Epithelial cell of esophagus (primary cell): ENCODE measurements around the gene ADIPOQ.
A peak's percentile ranks its signal among the peaks of the same experiment; 100 is the strongest.
"Not testable (repeated sequence)": the region's sequence is repeated elsewhere in the genome, so short reads cannot be mapped to it uniquely, and the experiment has no call there.

Experiments
- DNase-seq: peaks from one replicate; pipeline ENCODE4 v3.0.0; 2010; ENCODE audit warnings: low read depth
- H3K4me3 ChIP-seq: 2 replicates; pipeline ENCODE4 v1.5.1; 2011; ENCODE audit warnings: mild to moderate bottlenecking, low read length, control low read depth
- TF ChIP-seq, protein P1 (sequence below): IDR thresholded peaks from 2 replicates; pipeline ENCODE4 v1.5.1; 2011; ENCODE audit warnings: low read depth, mild to moderate bottlenecking, low read length, control low read depth, inconsistent platforms; ENCODE audit not compliant: insufficient read depth; ENCODE audit errors: missing control alignments

Gene ADIPOQ

DNA sequence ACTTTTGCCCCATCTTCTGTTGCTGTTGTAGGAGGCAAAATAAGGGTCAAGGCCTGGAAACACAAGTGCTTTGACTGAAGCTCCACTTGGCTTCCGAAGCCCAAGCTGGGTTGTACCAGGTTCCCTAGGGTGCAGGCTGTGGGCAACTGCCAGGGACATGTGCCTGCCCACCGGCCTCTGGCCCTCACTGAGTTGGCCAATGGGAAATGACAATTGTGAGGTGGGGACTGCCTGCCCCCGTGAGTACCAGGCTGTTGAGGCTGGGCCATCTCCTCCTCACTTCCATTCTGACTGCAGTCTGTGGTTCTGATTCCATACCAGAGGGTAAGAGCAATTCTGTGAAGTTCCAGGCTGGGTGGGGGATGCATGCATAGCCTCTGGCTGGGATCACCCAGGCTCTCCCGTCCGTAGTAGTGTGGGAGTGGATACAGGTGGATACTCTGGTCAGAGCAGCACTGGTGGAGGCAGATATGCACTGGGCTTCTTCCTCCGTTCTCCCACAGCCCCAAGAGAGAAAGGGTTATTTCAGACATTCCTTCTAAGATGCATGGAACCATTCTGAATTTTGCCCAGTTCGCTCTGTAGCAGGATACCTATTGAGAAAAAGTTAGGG, at the start of gene ADIPOQ:
Gene ADIPOQ, plus strand, starts transcription at position 285 of the 613 bp plus-strand sequence. CDS start 10,349 bp downstream, outside the sequence.
- TF ChIP-seq, protein P1, sequence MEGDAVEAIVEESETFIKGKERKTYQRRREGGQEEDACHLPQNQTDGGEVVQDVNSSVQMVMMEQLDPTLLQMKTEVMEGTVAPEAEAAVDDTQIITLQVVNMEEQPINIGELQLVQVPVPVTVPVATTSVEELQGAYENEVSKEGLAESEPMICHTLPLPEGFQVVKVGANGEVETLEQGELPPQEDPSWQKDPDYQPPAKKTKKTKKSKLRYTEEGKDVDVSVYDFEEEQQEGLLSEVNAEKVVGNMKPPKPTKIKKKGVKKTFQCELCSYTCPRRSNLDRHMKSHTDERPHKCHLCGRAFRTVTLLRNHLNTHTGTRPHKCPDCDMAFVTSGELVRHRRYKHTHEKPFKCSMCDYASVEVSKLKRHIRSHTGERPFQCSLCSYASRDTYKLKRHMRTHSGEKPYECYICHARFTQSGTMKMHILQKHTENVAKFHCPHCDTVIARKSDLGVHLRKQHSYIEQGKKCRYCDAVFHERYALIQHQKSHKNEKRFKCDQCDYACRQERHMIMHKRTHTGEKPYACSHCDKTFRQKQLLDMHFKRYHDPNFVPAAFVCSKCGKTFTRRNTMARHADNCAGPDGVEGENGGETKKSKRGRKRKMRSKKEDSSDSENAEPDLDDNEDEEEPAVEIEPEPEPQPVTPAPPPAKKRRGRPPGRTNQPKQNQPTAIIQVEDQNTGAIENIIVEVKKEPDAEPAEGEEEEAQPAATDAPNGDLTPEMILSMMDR, result no peak

DNA sequence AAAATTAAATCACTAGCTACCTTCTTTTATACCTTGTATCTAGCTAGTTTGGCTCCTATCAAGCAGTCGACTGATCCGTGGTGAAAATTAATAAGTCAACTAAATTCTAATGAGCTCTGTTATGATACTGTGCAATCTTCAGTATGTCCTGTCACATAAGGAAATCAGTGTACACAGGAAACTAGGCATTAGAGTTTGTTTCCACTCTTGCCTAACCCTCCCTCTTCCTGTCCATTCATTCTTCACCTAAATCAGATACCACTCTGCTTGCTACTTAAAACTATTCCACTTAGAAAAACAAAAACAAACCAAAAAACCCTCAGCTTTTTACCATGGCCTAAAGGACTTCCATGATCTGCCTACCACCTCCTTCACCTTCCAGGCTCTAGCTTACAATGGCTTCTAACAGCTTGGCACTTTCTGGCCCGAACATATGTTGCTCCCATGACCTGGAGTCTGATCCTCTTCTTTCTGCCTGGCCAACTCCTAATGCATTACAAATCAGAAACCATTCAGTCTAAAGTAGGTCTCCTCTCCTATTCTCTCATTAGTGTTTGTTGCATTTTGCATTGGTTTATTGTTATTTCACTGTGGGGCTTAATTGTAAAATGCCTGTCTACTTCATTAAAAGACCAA, 44.2 kb upstream of the ADIPOQ start:
- no peak overlapping the region for H3K4me3 ChIP-seq
- no peak for DNase-seq
- TF ChIP-seq, protein P1, result no peak

More for the DNA sequence above, at the start of gene ADIPOQ:
- DNase-seq, result no peak
- H3K4me3 ChIP-seq, result no peak within 1 kb of the TSS

DNA sequence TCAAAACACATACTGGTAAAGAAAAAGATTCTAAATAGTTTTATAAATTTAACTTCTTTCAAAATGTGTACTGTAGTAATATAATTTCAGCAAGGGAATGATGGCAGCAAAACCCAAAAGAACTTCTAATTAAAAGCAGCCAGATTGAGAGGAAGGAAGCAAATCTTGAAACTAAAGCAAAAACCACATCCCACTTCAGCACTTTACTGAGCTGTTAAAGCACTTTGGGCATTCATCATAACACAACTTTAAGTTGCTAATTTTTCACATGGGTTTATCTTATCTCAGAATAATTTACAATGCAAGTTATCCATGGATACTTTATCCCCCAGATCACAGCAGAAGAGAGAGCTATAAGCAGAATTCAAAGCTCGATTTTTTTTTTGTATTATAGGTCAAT, 42.2 kb upstream of the ADIPOQ start:
- no peak for DNase-seq
- H3K4me3 ChIP-seq, result no peak overlapping the region
- TF ChIP-seq, protein P1, result no peak

DNA sequence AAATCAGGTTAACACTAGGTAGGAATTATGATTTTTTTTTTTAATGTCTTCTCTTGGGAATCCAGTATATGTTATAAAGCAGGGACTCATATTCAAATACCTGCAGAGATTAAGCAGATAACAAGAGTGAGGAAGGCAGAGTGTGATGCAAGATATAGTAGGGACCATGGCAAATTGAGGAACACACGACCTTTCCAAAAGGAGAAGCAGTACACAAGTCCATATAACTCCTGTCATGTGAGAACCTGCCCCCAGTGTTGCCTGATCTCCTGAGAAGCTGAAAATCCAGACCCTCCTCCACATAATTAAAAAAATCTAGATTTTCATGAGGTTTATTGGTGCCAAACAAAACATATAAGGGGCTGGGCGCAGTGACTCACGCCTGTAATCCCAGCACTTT, 39.8 kb upstream of the ADIPOQ start:
- TF ChIP-seq, protein P1, result no peak
- H3K4me3 ChIP-seq, result no peak overlapping the region
- DNase-seq, result no peak

DNA sequence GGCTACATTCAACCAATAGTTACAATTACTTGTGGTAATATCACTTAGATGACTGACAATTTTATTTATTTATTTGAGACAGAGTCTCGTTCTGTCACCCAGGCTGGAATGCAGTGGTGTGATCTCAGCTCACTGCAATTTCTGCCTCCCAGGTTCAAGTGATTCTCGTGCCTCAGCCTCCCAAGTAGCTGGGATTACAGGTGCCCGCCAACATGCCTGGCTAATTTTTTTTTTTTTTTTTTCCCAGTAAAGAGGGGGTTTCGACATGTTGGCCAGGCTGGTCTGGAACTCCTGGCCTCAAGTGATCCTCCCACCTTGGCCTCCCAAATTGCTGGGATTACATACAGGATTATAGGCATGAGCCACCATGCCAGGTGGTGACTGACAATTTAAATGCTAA, 39.1 kb upstream of the ADIPOQ start:
- H3K4me3 ChIP-seq, DNase-seq: not testable (repeated sequence)

DNA sequence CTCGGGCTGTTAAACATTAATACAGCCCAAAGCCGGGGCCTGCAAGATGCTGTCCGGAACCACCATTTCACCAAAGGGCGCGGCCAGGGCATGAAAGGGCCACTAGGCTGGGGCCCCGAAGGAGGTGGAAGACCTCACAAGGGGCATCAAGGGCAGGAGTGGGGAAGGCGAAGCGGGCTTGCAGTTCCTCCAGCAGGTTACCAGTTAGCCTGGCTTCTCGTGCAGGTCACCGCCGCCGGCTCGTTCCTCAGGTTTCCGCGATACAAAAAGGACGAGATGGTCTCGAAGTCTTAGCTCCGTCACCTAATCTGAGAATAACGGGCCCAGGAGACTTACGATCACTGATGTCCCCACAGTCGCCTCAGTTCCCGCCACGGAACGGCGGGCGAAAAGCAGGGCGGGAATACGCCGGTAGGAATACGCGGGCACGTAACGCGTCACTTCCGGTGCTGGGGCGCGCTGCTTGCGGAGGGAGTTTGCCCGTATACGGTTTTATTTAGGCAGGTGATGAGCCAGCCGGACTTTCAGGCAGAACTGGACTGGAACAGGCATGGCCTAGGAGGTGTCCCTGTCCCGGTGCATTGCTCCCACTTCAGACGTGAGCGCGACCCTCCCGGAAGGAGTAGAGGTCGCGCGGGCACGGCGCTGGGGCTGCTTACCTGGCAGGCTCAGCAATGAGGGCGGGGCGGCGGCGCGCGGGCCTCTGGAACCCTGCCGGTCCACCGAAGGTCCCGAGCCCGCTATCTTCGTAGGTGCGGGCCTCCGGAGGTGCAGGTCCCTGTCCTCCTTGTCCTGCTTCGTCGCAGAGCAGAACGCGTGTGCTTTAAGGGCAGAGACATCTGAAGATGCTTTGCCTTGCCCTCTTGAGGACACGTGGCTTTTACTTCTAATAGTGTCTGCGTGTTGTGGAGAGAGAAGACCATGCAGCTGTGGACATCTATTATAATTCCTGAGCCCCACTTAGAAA, 36.1 kb upstream of the ADIPOQ start, which contains the start of gene RFC4:
Gene RFC4, minus strand, starts transcription at position 394 of the 967 bp plus-strand sequence. CDS start 1,769 bp downstream, outside the sequence.
- H3K4me3 ChIP-seq, result peak within 1 kb of the TSS; percentile 91
- TF ChIP-seq, protein P1, result no peak
- DNase-seq, result peak; percentile 80

DNA sequence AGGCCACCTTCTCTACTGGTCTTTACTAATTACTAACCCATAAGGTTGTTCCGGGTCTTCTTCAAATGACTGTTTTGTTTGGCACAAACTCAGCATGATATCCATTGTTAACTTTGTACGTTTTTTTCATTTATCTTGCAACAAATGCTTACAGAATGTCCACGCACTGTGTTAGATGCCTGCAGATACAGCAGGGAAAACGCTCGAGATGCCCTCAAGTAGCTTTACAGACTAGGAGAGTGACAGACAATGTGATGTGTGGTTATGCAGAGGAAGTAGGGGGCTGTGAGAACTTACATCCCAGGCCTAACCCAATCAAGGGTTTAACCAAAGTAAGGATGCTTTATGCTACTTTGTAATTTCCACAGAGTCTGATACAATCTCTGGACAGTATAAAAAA, 35.3 kb upstream of the ADIPOQ start:
- peak overlapping the region; percentile 91 for H3K4me3 ChIP-seq
- TF ChIP-seq, protein P1, result no peak
- DNase-seq, result no peak
